ENCODE measurements around the gene MFF.

DNA sequence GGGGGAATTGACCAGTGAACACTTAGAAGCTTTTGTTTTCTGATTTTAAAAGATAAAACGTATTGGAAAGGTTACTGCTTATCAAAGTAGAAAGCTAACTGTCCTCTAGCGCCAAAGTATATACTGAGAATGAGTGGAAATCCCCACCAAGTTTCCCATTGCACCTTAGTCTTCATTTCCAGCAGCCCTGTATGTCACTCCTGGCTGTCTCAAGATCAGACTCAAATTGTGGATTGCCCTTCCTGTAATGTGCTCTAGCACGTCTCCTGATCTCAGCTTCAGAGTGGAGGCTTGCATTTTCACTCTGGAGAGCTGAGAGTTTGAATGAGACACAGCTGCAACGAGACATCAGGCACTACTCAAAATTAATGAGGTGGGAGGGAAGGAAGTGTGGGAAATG is 26.6 kb downstream of the MFF start:
- no peak for TF ChIP-seq POLR2A (IDR thresholded peaks at IDR 0.05)
- TF ChIP-seq, protein P1, sequence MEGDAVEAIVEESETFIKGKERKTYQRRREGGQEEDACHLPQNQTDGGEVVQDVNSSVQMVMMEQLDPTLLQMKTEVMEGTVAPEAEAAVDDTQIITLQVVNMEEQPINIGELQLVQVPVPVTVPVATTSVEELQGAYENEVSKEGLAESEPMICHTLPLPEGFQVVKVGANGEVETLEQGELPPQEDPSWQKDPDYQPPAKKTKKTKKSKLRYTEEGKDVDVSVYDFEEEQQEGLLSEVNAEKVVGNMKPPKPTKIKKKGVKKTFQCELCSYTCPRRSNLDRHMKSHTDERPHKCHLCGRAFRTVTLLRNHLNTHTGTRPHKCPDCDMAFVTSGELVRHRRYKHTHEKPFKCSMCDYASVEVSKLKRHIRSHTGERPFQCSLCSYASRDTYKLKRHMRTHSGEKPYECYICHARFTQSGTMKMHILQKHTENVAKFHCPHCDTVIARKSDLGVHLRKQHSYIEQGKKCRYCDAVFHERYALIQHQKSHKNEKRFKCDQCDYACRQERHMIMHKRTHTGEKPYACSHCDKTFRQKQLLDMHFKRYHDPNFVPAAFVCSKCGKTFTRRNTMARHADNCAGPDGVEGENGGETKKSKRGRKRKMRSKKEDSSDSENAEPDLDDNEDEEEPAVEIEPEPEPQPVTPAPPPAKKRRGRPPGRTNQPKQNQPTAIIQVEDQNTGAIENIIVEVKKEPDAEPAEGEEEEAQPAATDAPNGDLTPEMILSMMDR (IDR thresholded peaks at IDR 0.05) = no peak

Data from body of pancreas (tissue), 4 donors.